Stimulated activated CD8-positive, alpha-beta memory T cell treated with anti-CD3 and anti-CD28 coated beads, Interleukin-7, amount 100 ng/mL, for 1 hour (primary cell): ENCODE data around the gene MLXIP.

Experiments used
- DNase-seq, 2 donors: peaks; one replicate each; pipeline ENCODE4 v3.0.0-alpha.2; 2020; ENCODE audit warnings: low read depth in 2 of 2

Gene MLXIP

GRCh38 chr12:122079532-122080081 lies 1.1 kb downstream of the MLXIP start:
- DNase-seq: no peak

GRCh38 chr12:122080149-122081082 lies 1.9 kb downstream of the MLXIP start:
- DNase-seq: no peak

GRCh38 chr12:122081083-122081696 lies 2.6 kb downstream of the MLXIP start:
- DNase-seq: no peak

- no peak for DNase-seq
Measured at GRCh38 chr12:122081697-122082221, 3.2 kb downstream of the MLXIP start.

GRCh38 chr12:122082621-122083356 lies 4.2 kb downstream of the MLXIP start:
- DNase-seq: no peak

GRCh38 chr12:122084857-122085405 lies 6.4 kb downstream of the MLXIP start:
- DNase-seq: no peak

GRCh38 chr12:122085591-122085990 lies 7.0 kb downstream of the MLXIP start:
- no peak for DNase-seq

- DNase-seq: no peak
Measured at GRCh38 chr12:122086116-122086515, 7.6 kb downstream of the MLXIP start.

- DNase-seq: no peak
Measured at GRCh38 chr12:122086641-122087285, 8.2 kb downstream of the MLXIP start.

- no peak for DNase-seq
Measured at GRCh38 chr12:122087431-122088178, 9.0 kb downstream of the MLXIP start.

- DNase-seq: no peak
Measured at GRCh38 chr12:122088179-122088810, 9.7 kb downstream of the MLXIP start.

- DNase-seq: no peak
Measured at GRCh38 chr12:122089077-122089476, 10.5 kb downstream of the MLXIP start.

- no peak for DNase-seq
Measured at GRCh38 chr12:122090759-122091515, 12.4 kb downstream of the MLXIP start.

- no peak for DNase-seq
Measured at GRCh38 chr12:122093098-122093883, 14.7 kb downstream of the MLXIP start.

GRCh38 chr12:122094137-122094734 lies 15.7 kb downstream of the MLXIP start:
- DNase-seq: no peak

GRCh38 chr12:122094735-122095631 lies 16.4 kb downstream of the MLXIP start:
- no peak for DNase-seq

GRCh38 chr12:122096014-122096413 lies 17.5 kb downstream of the MLXIP start:
- DNase-seq: no peak
